NCI-H82 (cell line): ENCODE results near the gene EXOC3L4.

ENCODE experiments used
- DNase-seq: peaks from one replicate; lab custom pipeline; 2025; lab: John Stamatoyannopoulos, UW

Gene EXOC3L4

DNA sequence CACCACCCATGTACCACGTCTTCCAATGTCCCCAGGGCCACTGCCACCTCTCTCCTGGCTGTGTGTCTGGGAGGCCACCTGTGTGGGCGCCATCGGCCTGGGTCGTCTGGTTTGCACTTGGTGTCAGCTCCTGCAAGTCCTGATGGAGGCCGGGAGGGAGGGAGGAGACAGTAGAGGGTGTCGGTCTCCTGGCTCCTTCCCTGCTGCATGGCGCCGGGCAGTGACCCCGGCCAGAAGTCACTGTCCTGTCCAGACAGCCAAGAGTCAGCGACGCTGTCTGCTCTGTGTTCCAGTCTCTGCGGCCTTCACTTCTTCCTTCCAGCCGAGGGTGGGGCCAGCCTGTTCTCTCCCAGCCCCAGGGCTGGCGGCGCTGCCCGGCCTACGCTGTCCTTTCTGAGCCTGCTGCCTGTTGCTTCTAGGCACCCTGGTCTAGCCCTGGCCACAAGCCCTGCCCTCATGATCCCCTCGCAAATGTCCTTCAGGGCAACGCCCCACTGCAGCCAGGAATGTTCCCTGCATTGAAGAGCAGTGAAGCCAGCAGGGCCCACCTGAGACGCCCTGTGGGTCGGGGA, 23.5 kb upstream of the EXOC3L4 start:
- DNase-seq = no peak

DNA sequence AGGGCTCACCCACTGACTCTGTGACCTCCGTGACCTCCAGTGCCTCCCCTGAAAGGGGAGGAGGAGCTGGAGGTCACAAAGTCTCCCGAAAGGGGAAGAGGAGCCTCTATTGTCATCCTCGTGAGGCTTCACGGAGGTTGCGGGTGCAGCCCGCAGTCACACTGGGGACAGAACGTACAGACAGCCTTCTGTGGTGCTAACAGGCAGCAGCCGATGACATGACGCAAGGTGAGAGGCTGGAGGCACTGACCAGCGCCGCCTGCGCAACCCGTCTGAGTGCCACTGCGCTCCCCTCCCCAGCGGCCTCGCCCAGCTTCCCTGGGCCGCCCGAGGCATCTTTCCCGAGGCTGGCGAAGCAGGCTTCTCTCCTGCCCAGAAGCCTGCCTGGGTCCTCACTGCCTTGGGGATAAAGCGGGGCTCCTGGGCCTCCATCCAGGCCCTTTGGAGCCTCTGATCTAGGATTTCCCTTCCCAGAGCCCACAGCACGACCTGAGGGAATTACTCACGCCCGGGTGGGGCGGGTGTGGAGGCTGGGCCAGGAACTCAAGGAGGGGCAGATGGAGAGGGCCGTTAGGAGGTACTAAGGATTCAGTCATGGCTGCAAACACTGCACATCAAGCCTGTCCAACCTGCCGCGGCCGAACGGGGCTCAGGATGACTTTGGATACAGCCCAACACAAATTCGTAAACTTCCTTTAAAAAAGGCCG, 22.8 kb upstream of the EXOC3L4 start:
- DNase-seq = no peak

- DNase-seq = no peak
These were observed 21.7 kb upstream of the EXOC3L4 start for GRCh38 chr14:103072595-103073366.

GRCh38 chr14:103073367-103073875, 21.1 kb upstream of the EXOC3L4 start:
- DNase-seq = no peak

- DNase-seq = peak; percentile 26
These were observed 20.4 kb upstream of the EXOC3L4 start for GRCh38 chr14:103073876-103074728.

DNA sequence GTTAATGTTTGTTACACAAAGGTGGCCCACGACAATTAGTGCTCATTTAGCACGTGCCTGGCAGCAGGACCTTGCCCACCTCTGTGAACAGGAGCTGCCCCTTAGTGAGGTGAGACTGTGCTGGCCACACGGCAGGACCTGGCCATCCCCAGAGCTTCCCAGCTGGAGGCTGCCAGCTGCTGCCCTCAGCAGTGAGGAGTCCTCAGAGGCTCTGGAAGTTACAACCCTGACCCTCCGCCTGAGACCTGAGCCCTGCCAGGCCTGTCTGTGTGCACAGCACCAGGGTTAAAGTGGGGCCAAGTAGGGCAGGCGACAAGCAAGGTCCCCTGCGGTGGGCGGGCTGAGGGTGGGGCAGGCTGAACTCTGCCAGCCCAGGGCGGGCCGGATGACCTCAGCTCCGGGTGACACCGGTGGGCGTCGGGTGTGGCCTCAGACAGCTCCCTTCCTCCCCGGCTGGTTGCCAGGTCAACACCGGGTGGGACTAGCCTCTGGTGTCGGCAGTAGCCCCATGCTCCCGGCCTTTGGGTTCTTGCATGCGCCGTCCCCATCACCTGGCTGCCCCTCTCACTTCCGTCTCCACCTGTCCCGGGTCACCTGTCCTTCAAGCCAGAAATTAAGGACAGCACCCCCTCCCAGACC, 19.7 kb upstream of the EXOC3L4 start:
- no peak for DNase-seq

DNA sequence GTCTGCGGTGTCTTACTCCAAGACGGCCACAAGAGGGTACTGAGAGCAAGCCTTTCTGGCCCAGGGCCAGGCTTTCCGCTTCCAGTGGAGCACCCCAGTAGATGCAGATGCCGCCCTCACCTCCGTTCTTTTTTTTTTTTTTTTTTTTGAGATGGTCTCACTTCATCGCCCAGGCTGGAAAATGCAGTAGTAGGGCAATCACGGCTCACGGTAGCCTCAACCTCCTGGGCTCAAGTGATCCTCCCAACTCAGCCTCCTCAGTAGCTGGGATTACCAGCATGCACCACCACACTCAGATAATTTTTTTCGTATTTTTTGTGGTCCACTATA, 16.1 kb upstream of the EXOC3L4 start:
- DNase-seq = peak; percentile 84

GRCh38 chr14:103078860-103079587, 15.5 kb upstream of the EXOC3L4 start:
- no peak for DNase-seq

GRCh38 chr14:103081951-103082350, 12.6 kb upstream of the EXOC3L4 start:
- DNase-seq = no peak

DNA sequence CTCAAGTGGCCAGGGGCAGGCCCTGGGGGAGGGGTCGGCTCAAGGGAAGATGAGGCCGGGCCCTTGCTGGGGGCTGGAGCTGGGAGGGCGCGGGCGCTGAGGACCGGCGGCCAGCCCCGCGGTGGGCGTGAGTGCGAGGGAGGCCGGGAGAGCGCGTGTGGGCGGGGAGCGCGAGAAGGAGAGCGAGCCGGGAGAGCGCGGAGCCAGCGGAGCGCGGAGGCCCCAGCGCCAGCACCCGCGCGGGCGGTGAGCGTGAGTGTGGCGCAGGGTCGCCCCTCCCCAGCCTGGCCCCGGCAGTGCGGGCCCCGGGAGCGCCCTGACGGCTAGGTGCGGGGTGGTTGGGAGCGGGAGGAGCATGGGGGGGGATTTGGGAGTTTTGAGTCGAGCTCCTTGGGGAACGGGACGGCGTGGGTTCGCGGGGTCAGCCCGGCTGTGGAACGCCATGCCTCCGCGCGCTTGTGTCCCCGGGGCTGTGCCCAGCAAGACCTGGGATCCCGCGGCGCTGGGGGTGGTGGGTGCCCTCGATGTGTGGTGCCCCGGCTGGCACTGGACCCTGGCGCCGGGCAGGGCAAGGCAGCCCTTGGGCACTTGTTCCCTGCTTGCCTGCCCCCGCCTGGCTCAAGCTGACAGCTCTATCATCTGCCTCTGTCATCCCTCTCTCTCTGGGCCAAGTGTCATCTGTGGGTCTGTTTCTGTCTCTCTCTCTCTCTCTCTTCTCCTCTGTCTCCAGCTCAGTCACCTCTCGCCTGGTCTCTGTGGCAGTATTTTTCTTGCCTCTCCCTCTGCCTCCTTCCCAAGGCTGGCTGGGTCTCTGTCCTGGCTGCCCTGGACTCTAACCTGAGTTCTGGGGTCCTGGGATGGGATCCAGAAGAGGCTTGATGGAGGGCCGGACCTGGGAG, 10.3 kb upstream of the EXOC3L4 start, which contains the start of gene LBHD2:
LBHD2 (plus strand) TSS at position 190 of the 899 bp plus-strand sequence. CDS start 1,803 bp downstream, outside the sequence.
- DNase-seq = peak; percentile 24

- DNase-seq = peak; percentile 34
These were observed 9.1 kb upstream of the EXOC3L4 start for GRCh38 chr14:103085106-103086091.

DNA sequence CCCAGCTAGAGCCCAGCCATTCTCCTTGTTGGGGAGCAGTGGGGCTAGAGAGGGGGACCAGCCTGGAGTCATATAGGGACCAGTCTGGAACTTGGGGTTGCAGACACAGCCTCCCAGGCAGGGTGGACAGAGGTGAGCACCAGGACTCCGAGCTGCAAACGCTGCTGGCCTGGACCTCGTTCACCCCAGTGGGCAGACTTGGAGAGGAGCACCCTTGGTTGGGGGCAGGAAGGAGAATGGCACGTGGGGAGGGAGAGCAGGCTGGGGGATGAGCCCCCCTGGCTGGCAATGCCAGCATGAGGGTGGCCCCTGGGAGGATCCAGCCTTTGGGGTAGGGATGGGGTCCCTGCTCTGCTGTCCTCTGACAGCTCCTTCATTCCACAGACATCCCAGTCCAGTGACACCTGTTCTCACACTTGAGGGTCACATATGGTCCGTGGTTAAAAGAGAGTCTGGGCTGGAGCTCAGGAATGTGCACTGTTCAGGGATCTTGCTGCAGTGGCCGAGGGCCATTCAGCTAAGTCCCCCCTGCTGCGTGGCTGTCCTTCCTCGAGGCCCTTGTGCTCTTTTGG, 7.7 kb upstream of the EXOC3L4 start:
- no peak for DNase-seq

GRCh38 chr14:103087343-103087835, 7.1 kb upstream of the EXOC3L4 start:
- DNase-seq = no peak

DNA sequence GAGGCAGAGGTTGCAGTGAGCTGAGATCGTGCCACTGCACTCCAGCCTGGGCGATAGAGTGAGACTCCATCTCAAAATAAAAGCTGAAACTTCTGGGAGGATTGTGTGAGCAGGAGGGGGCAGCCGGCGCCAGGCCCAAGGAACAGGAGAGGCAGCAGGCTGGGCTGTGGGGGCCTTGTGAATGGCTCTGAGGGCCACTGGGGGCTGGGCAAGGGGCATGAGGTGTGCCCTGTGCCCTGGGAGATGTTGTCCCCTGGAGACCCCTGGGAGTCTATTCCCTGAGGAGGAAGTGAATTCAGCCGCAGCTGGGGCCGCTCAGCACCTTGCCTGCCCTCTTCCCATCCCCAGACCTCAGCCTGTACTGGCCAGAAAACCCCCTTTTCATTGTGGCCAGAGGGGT, 5.6 kb upstream of the EXOC3L4 start:
- no peak for DNase-seq

DNA sequence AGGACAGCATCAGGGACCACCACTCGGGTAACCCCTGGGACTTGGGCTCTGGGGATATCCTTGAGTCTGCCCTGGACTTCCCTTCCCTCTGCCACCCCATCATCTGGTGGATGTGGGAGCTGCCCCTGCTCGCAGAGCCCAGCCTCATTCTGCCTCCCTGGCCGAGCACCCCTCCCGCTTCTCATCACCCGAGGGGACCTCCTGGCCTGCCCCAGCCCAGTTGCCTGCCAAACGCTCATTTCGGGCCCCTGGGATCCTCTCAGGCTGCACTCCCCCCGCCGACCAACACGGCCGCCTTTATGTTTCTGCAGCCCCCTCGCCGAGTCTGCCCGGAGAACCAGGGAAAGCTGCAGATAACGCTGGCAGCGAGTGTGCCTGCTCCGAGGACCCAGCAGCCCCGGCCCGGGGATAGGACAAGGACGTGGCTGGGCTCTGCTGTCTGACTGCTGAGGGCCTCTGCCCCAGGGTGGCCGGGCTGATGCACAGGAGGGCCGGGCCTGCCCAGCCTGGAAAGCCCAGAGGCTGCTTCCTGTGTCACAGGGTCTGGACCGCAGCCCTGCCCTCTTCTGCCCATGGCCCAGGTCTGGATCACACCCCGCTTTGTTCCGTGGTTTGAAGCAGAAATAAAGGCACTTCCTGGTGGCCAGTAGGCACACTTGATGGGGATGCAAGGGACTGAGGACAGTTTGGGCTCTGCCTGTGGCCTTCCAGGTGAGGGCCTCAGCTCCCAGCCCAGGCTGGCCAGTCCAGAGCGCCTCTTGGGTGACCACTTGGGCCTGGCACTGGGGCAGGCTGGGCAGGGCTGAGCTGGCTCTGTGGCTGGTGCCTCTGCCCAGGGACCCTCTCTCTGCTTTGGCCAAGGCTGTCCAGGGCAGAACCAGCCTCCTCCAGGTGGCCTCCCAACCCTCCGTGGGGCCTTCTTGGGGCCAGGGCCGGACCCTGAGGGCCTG, 4.9 kb upstream of the EXOC3L4 start:
- no peak for DNase-seq

- DNase-seq = no peak
These were observed 4.0 kb upstream of the EXOC3L4 start for GRCh38 chr14:103090481-103091020.
